GM18517 (cell line): Measurements from ENCODE around the gene CST9L.

Experiments
- ATAC-seq: cut with Tn5 transposase; IDR thresholded peaks from one replicate; pipeline ENCODE4 v1.9.1; 2021; ENCODE audit warnings: mild to moderate bottlenecking, moderate library complexity; ENCODE audit not compliant: unreplicated experiment

Gene CST9L

GRCh38 chr20:23514848-23515247, 53.4 kb downstream of the CST9L start:
- ATAC-seq, result no peak
